Sciatic nerve (tissue), 2 donors: ENCODE measurements around the gene CUBN. TPM values are rescaled to one million over a fixed set of nuclear protein-coding genes. Genes with fewer than 3 reads are reported as not detected.

Source experiments
- ATAC-seq: fragments of 200-7000 bp; cut with Tn5 transposase; one replicate; pipeline ENCODE4 v1.9.1; 2020; ENCODE audit warnings: mild to moderate bottlenecking, moderate library complexity
- DNase-seq: peaks from one replicate; pipeline ENCODE4 v3.0.0-alpha.2; 2020; ENCODE audit warnings: low spot score
- intact Hi-C: fragments of 100-400 bp; cut with DNase I; formaldehyde crosslinking; loops from one replicate; pipeline ENCODE4 v1.14.2; 2022
- total RNA-seq: library from RNA; stranded (reverse); fragmentation: NEBNext Ultra II Directional; extraction: Animal tissue kit (Norgen Biotek cat#: 25700); gene quantifications from one replicate; pipeline ENCODE4 v1.2.1, GENCODE V29; 2021
- donor health status: DM: no; HTN: no; CAD: no.
- donor health status: DM: no; HTN: no; CAD: no.

CUBN gene
- total RNA-seq, 1 donor from 2014 or later = 27.6 TPM

DNA sequence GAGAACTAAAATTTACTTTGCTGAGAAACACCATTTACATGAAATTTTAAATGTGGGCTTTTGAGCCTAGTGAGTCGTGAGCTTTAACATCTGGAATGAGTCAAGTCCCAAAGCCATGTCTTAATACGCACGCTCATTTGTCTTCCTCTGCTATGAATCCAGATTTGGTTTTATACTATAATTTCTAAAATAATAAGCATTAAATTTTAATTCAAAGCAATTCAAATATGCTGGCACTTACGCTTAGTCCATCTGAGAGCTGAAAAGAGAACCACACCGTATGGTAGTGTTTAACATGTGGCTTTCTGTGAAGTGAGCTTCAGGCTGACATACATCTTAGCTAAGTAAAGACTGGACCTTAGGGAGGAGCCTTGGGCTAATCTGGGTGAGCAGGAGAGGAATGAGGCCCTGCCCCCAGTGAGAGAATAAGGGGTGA is 52.2 kb downstream of the CUBN start:
- DNase-seq (no peak), ATAC-seq (no peak)
- intact Hi-C loops = no loop called here

DNA sequence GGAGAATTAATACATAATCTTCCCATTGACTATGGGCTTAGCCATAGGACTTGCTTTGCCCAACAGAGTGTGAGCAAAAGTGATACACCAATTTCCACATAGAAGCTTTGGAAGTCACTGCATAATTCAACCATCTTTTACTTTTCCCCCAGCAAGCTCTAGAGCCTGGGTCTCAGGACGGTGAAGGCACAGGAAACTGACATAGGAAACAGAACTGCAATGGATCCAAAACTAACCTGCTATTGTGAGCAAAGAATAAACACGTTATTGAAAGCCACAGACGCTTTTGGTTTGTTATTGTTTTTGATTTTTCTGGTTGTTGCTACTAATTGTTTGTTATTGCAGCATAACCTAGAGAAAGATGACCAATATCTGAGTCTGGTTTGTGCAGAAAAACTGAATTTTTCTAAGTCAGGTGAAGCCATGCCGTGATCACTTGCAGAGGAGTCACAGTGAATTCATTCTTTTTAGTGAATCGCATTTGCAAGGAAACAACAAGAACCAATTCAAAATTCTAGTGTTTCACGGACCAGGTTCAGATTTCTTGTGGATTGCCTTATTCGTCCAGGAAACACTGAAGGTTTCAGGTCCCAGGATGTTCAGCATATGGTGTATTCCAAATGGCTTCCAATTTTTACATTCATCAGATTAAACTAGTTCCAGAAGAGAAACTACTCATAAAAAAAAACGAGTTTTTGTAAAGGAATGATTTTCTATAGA is 52.8 kb downstream of the CUBN start:
- ATAC-seq = no peak
- intact Hi-C loops = no loop called here
- DNase-seq = no peak

DNA sequence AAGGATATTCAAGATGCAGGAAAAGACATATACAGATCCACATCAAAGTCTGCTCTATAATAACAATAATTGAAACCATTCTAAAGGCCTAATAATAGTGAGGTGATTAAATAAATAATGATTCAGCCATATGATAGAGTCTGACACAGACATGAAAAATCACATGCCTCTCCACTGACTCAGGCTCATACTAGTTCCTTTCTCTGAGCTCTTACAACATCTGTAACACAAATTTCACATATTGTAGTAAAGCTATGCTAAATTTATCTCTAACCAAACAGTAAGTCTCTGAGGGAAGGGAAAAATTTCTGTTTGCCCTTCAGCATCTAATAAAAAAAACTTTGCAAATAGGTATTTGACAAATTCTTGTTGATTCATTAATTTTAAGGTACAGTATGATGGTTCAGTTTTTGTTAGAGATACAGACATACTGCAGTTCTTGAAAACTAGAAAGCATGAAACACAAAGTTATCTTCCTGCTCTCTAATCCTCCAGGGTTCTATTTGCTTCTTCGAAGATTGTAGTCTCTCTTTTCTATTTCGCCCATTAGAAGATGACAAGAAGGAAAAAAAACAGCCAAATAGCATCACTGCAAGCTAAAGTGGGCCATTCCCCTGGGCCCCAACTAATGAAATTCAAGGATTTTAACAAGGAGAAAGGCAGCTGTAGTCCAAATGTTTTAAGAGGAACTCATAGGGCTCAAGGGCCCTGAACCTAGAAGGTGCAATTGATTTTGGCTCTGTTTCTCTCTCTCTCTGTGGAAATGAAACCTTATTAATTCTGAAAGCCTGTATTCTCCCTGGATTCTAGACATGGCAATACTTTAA is 53.9 kb downstream of the CUBN start:
- peak; percentile 85 for ATAC-seq
- intact Hi-C loops = no loop called here
- DNase-seq = no peak

DNA sequence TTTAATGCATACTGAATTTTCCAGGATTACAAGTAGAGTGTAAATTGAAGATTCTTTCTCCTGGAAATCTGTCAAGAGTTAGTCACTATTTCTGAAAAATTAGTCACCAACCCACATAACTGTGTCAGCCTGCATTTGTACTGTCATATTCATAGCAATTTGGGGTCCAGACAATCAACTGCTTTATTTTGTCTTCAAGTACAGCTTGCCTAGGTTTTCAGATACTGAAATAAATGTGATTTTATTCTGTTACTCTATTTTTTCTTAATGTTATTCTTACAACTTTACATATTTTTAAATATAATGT is 55.1 kb downstream of the CUBN start:
- ATAC-seq = no peak
- intact Hi-C loops = no loop called here

DNA sequence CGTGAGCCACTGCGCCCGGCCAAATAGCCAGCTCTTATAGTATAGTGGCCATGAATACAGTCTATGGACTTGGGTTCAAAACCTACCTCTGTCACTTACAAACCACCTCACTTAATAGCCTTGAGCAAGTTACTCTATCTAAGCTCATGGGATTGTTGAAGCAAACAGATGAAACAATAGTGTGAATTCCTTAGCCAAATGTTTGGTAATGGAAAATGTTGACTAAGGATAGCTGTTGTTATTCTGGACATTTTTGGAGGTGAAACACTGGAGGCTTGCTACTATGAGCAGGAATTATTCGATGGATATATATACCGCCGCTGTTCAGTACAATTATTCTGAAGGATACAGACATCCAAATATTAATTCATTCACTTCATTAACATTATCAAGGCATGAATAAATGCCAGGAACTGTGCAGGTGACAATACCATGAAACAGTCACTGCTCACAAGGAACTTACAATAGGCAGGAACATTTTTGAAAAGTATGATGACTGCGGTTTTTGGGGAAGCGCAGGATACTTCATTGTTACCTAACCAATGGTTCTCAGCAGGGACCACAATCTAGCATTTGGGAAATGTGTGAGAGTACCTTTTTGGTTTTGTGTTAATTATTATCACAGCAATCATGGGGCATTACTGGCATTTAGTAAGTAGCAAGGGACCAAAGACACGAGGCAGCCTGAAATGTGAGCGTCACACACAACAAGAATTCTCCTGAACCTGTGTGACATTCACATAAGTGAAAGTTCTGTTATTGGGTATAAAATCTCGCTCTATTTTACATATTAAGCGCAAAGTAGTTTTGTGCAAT is 55.7 kb downstream of the CUBN start:
- no peak for DNase-seq
- intact Hi-C loops = no loop called here
- no peak for ATAC-seq

More for the DNA sequence above, 55.1 kb downstream of the CUBN start:
- no peak for DNase-seq

DNA sequence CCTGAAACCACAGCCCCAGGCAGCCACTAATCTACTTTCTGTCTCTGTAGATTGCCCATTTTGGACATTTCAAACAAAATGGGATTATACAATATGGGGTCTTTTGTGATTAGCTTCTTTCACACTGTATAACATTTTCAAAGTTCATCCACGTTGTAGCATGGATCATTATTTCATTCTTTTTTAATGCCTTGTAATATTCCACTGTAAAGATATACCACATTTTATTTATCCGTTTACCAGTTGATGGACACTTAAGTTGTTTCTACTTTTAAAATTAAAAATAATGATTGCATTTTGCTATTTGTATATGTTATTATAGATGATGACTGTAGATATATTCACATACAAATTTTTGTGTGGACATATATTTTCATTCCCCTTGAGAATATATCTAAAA is 60.7 kb downstream of the CUBN start:
- DNase-seq (no peak), ATAC-seq (no peak)
- intact Hi-C loops = no loop called here

DNA sequence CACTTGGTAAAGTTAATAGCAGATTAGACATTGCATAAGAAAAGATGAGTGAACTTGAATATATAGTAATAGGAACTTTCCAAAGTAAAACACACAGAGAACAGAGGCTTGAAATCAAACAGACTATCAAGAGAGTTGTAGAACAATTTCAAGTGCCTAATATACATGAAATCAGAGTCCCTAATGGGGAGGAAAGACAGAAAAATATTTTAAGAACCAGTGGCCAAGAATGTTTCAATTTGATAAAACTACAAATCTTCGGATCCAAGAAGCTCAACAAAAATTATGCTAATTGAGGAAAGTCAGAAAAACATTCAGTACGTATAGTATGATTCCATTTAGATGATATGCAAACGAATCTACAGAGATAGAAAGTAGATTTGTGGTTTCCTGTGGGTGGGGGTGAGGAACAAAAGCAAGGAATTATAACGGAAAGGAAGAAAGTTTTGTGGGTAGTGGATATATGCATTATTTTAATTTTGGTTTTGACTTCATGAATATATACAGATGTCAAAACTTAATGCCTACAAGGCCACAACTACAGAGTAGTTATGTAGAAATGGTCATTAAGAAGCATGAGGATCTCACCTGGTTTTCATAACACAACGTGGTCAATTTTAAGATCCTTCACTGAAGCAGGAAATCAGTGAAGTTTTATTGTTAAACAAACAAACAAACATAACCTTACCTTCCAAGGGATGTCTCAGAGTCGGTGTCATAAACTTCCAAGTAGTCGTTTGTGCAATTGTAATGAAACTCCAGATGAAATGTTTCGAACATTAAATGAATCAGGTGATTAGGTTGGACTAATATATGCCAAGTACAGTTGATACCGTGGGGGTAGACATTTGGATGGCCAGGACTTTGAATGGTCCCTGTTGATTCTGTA is 62.0 kb downstream of the CUBN start:
- intact Hi-C loops = no loop called here
- ATAC-seq = no peak

DNA sequence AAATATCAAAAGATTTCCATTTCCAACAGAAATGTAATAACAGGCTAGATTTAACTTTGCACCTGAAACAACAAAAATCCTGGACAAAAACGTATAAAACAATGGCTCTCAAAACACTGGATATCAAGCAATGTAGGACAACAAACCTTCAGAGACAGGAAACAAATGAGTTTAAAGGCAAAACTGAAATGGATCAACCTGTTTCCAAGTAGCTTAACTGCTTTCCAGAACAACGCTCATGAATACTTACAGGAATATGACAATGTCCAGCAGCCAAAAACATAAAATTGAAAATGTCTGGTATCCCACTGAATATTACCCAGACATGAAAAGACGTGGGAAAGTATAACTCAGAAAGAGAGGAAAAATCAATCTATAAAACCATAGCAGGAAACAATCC is 62.8 kb downstream of the CUBN start:
- DNase-seq = no peak
- intact Hi-C loops = no loop called here
- no peak for ATAC-seq

More for the DNA sequence above, 62.0 kb downstream of the CUBN start:
- no peak for DNase-seq

DNA sequence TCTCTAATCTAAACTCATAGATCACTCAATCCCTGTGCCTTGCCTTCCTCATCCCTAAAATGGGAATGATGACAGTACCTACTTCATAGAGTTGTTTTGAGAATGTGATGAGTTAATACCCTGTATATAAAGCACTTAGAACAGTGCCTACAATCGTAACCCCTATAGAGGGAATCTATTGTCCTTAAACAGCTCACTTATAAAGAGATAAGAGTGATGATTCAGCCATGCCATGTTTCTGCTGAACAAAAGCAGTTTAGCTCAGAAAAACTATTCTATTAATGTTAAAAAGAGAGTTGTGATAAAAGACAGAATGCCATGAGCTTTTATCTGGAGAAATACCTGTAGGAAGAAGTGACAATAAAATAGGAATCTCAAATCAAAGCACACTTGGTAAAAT is 63.6 kb downstream of the CUBN start:
- ATAC-seq = no peak
- intact Hi-C loops = no loop called here
- DNase-seq = no peak

DNA sequence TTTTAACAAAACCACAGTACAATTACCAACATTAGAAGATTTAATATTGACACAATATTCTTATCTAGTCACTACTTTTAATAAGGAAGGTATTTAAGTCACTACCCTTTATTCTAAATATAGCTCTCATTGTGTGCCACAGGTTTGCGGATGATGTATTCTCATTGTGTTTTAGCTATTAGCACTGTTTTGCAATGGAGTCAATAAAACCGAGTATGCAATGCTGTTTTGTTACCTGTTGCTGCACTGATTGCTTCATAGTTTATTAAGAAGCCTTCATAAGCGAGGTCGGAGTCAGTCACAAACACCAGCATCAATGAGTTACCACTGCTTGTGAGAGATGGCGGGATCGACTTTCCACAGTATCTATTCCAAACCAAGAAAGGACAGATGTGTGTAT is 64.3 kb downstream of the CUBN start:
- ATAC-seq (no peak), DNase-seq (no peak)
- intact Hi-C loops = no loop called here

DNA sequence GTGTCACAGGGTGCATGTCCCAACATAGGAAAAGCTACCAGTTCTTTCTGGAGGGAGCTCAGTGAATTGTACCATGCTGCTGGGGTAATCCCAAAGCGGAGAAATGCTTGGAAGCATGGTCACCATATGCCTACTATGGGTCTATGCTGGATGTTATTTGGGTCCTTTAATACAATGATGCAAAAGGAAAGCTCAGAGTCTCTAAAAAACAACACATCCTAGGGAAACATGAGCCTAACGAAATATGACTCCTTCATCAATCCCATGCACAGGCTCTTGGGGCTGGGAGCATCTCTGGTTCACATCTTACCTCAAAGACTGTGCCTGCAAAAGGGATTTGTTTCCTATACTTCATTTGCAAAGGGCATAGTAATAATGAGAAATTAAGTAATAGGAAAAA is 65.2 kb downstream of the CUBN start:
- intact Hi-C loops = no loop called here
- no peak for ATAC-seq
- DNase-seq = no peak

DNA sequence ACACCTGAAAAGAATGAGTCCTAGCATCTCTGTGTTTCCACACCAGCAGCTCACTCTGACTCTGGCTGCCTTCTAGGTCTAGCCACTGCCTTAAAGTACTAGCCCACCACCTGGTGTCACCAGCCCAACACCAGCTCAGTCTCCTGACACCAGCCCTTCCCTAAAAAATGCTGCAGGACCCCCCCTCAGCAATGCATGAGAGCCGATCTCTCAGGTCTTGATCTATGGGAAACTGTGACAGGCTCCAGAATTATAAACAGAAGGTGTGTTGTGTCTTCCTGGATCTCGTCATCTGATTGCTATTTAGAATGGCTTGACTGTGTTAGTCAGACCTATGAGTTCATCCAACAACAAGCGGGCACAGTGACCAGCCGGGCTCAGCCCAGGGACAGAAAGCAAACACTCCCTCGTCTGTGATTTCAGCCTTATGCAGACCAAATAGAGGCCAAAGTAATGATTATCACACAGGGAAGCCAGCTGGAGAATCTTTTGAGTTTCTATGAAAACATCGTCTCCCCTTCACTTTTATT is 66.6 kb downstream of the CUBN start:
- ATAC-seq (peak; percentile 73), DNase-seq (no peak)
- intact Hi-C loops = no loop called here

DNA sequence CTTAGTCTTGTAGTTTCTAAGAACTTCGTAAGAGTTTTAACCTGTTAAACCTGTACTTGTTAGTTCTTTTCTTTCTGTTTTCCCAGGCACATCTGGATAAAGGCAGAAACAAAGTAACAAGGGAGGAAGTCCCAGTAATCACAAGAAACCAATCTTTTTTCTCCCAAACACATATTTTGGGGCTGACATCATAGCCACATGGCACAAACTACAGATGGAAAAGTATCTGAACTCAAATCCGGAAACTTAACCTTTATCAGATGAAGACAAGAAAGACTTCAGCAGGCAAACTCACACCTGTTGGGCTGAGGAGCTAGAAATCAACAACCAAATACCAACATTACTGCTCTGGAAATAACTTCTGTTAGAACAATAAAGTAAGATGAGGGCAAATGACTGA is 67.1 kb downstream of the CUBN start:
- DNase-seq (no peak), ATAC-seq (peak; percentile 85)
- intact Hi-C loops = no loop called here

DNA sequence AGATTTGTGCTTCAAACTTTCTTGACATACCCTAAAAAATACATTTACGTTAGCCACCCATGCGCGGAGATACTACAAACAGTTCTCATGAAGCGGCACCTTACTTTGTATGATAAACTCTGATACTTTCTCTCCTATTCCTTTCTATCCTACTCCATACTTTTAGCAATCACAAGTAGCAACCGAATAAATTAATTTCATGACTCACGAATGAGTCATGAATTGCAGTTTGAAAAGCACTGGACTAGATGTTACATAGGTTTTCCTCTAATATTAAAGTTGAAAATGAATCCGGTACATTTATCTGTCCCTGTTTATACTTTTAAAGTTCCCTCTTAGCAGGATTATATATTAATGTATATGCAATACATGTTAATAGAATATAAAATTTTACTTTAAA is 67.6 kb downstream of the CUBN start:
- intact Hi-C loops = no loop called here
- no peak for DNase-seq
- peak; percentile 48 for ATAC-seq

DNA sequence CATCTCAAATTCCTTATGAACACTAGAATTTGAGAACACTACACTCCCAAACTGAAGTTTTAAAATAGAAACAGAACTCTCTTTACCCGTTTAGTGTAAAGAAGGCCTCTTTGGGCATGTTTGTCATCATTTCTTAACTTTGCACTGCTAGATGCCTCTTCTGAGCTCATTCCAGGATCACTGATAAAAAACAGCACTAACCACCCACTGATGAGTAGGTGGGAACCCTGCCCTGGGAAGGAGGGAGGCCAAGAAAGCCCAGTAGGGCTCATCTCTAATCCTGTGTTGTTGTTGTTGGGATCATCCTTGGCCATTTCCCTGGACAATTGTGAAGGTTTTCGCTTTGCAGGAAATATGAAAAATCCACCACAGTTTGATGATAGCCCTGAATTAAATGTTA is 68.2 kb downstream of the CUBN start:
- intact Hi-C loops = no loop called here
- ATAC-seq = no peak
- DNase-seq = no peak

DNA sequence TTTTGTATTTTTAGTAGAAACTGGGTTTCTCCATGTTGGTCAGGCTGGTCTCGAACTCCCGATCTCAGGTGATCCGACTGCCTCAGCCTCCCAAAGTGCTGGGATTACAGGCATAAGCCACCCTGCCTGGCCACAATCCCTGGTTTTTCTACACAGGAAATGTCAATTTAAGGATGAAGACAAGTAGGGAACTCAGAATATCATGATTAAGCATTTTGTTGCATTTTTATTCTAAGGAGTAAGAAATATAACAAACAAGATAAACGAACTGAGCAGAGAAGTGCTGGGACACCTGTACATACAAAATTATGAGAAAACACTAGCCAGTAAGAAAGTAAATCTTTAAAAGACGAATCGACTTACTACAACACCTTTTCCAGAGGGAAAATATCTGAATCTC is 69.3 kb downstream of the CUBN start:
- no peak for ATAC-seq
- DNase-seq = no peak
- intact Hi-C loops = no loop called here

DNA sequence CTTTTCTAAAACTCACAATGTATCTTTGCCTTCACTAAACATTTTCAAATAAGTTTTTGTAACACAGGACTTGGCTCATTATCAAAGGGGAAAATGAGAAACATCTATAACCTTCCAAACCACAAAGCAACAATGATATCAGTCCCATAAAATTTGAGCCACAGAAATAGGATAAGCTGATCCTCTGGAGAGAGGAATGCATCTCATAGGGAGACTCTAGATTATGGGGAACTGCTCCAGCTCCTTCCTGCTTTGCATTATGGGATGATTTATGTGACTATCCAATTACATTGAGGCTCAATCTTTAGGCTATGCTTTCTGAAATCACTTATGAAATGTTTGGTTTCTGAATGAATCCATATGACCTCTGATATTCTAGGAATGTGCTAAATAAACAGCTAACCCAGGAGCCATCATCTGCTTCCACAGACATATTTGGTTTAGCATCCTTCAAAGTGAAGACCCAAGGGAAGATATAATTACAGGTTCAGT is 70.4 kb downstream of the CUBN start:
- DNase-seq (no peak), ATAC-seq (no peak)
- intact Hi-C loops = no loop called here

DNA sequence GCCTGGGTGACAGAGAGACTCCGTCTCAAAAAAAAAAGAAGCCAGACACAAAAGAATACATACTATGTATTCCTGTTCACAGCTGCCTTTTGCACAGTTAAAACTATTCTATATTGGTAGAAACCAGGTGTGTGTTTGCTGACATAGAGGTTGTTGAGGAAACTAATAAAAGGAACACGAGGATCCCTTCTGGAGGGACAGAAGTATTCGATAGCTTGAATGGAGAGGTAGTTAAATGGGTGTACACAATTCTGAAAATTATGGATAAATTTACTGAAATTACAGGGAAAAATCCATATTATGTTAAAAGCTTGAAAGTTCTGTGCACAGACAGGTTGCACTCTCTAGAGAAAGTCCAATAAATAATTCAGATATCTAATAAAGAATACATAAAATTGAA is 71.5 kb downstream of the CUBN start:
- intact Hi-C loops = no loop called here
- DNase-seq (no peak), ATAC-seq (no peak)
